H9 (cell line): ENCODE data around the gene RNF212. TPM values are rescaled to one million over a fixed set of nuclear protein-coding genes. Genes with fewer than 3 reads are reported as not detected.
A peak's percentile ranks its signal among the peaks of the same experiment; 100 is the strongest.

Experiments used
- DNase-seq: peaks from one replicate; pipeline ENCODE4 v3.0.0-alpha.2; 2017
- H2AFZ ChIP-seq: one replicate; pipeline ENCODE4 v1.6.1; 2013; ENCODE audit warnings: mild to moderate bottlenecking, low read length, control low read depth, moderate library complexity
- H2AK5ac ChIP-seq: 2 replicates; pipeline ENCODE4 v1.6.1; 2013; ENCODE audit warnings: low read length, control low read depth, mixed read lengths; ENCODE audit not compliant: insufficient read length
- H2BK120ac ChIP-seq: one replicate; pipeline ENCODE4 v1.6.1; 2013; ENCODE audit warnings: low read depth, mild to moderate bottlenecking, low read length, control low read depth, inconsistent platforms; ENCODE audit not compliant: poor library complexity, severe bottlenecking
- H2BK12ac ChIP-seq: 2 replicates; pipeline ENCODE4 v1.6.1; 2013; ENCODE audit warnings: low read length, control low read depth, mixed read lengths, low read depth; ENCODE audit not compliant: insufficient read length
- H2BK15ac ChIP-seq: 2 replicates; pipeline ENCODE4 v1.6.1; 2013; ENCODE audit warnings: low read depth, low read length, control low read depth
- H2BK20ac ChIP-seq: one replicate; pipeline ENCODE4 v1.6.1; 2013; ENCODE audit warnings: low read depth, mild to moderate bottlenecking, low read length, control low read depth, inconsistent platforms; ENCODE audit not compliant: poor library complexity, severe bottlenecking
- H2BK5ac ChIP-seq: 2 replicates; pipeline ENCODE4 v1.6.1; 2013; ENCODE audit warnings: low read length, control low read depth, mixed read lengths; ENCODE audit not compliant: insufficient read length
- H3K14ac ChIP-seq: 2 replicates; pipeline ENCODE4 v1.6.1; 2013; ENCODE audit warnings: low read length, control low read depth; ENCODE audit not compliant: insufficient read depth
- H3K18ac ChIP-seq: 2 replicates; pipeline ENCODE4 v1.6.1; 2013; ENCODE audit warnings: low read depth, mild to moderate bottlenecking, mixed read lengths, low read length, control low read depth; ENCODE audit not compliant: insufficient read length
- H3K23ac ChIP-seq: 2 replicates; pipeline ENCODE4 v1.6.1; 2013; ENCODE audit warnings: low read length, control low read depth, mixed read lengths, low read depth; ENCODE audit not compliant: insufficient read length
- H3K23me2 ChIP-seq: 2 replicates; pipeline ENCODE4 v1.6.1; 2013; ENCODE audit warnings: low read depth, mild to moderate bottlenecking, mixed read lengths, low read length, control low read depth; ENCODE audit not compliant: insufficient read length, poor library complexity, severe bottlenecking
- H3K27ac ChIP-seq: 2 replicates; pipeline ENCODE4 v1.5.1; 2013; ENCODE audit warnings: low read length, control low read depth, mixed read lengths, low read depth; ENCODE audit not compliant: insufficient read length
- H3K27me3 ChIP-seq: 2 replicates; pipeline ENCODE4 v1.6.1; 2013; ENCODE audit warnings: low read length, control low read depth, inconsistent platforms; ENCODE audit not compliant: insufficient read depth
- H3K4ac ChIP-seq: 2 replicates; pipeline ENCODE4 v1.6.1; 2013; ENCODE audit warnings: low read depth, mild to moderate bottlenecking, control low read depth, inconsistent platforms, low read length, moderate library complexity
- H3K4me1 ChIP-seq: 2 replicates; pipeline ENCODE4 v1.6.1; 2013; ENCODE audit warnings: low read length, control low read depth, inconsistent platforms; ENCODE audit not compliant: insufficient read depth
- H3K4me2 ChIP-seq: 2 replicates; pipeline ENCODE4 v1.6.1; 2013; ENCODE audit warnings: low read length, control low read depth, mixed read lengths; ENCODE audit not compliant: insufficient read length, insufficient read depth
- H3K56ac ChIP-seq: 2 replicates; pipeline ENCODE4 v1.6.1; 2013; ENCODE audit warnings: low read depth, mild to moderate bottlenecking, mixed read lengths, low read length, control low read depth; ENCODE audit not compliant: insufficient read length
- H3K79me1 ChIP-seq: 2 replicates; pipeline ENCODE4 v1.6.1; 2013; ENCODE audit warnings: low read depth, mild to moderate bottlenecking, moderate library complexity, low read length, control low read depth, inconsistent platforms; ENCODE audit not compliant: insufficient read depth, poor library complexity, severe bottlenecking
- H3K79me2 ChIP-seq: 2 replicates; pipeline ENCODE4 v1.6.1; 2013; ENCODE audit warnings: low read length, control low read depth, inconsistent platforms; ENCODE audit not compliant: insufficient read depth
- H3K9ac ChIP-seq: 2 replicates; pipeline ENCODE4 v1.6.1; 2013; ENCODE audit warnings: low read length, control low read depth, mixed read lengths; ENCODE audit not compliant: insufficient read length; ENCODE audit errors: extremely low read depth
- H3K9me3 ChIP-seq: one replicate; pipeline ENCODE4 v1.6.1; 2013; ENCODE audit warnings: low read depth, low read length, inconsistent platforms; ENCODE audit not compliant: control insufficient read depth
- H3T11ph ChIP-seq: one replicate; pipeline ENCODE4 v1.6.1; 2013; ENCODE audit warnings: mild to moderate bottlenecking, low read length, control low read depth, inconsistent platforms
- H4K20me1 ChIP-seq: one replicate; pipeline ENCODE4 v1.6.1; 2013; ENCODE audit not compliant: control insufficient read depth, insufficient read length, insufficient read depth
- H4K5ac ChIP-seq: 2 replicates; pipeline ENCODE4 v1.6.1; 2013; ENCODE audit warnings: low read depth, mild to moderate bottlenecking, mixed read lengths, low read length, control low read depth; ENCODE audit not compliant: insufficient read length
- H4K8ac ChIP-seq: replicated peaks from 2 replicates; pipeline ENCODE4 v1.6.1; 2013; ENCODE audit warnings: low read length, control low read depth, mixed read lengths, low read depth; ENCODE audit not compliant: insufficient read length
- H4K91ac ChIP-seq: 2 replicates; pipeline ENCODE4 v1.6.1; 2013; ENCODE audit warnings: low read depth, mild to moderate bottlenecking, moderate library complexity, mixed read lengths, low read length, control low read depth; ENCODE audit not compliant: insufficient read length
- H3K27ac Mint-ChIP-seq, 3 experiments: 2 replicates in 2 of 3; 3 replicates in 1 of 3; pipeline ENCODE4 v1.8.0; 2020 to 2021; ENCODE audit warnings: mixed read lengths in 3 of 3, mild to moderate bottlenecking in 1 of 3, moderate library complexity in 1 of 3
- H3K27me3 Mint-ChIP-seq: 2 replicates; pipeline ENCODE4 v1.8.0; 2021; ENCODE audit warnings: low read depth, mild to moderate bottlenecking, moderate library complexity, mixed read lengths
- H3K36me3 Mint-ChIP-seq, 3 experiments: 2 replicates in 2 of 3; 3 replicates in 1 of 3; pipeline ENCODE4 v1.8.0; 2020 to 2021; ENCODE audit warnings: low read depth in 3 of 3, mixed read lengths in 3 of 3; ENCODE audit not compliant: insufficient read depth in 1 of 3
- H3K4me1 Mint-ChIP-seq, 2 experiments: 2 replicates each; pipeline ENCODE4 v1.8.0; 2020; ENCODE audit warnings: mixed read lengths in 2 of 2
- H3K4me3 Mint-ChIP-seq, 2 experiments: 2 replicates in 1 of 2; 3 replicates in 1 of 2; pipeline ENCODE4 v1.8.0; 2020 to 2021; ENCODE audit warnings: mild to moderate bottlenecking in 2 of 2, mixed read lengths in 2 of 2, moderate library complexity in 1 of 2
- H3K9me3 Mint-ChIP-seq, 2 experiments: 2 replicates in 1 of 2; 3 replicates in 1 of 2; pipeline ENCODE4 v1.8.0; 2020; ENCODE audit warnings: mild to moderate bottlenecking in 2 of 2, mixed read lengths in 2 of 2, moderate library complexity in 1 of 2
- CTCF ChIP-seq: fragments of 200-600 bp; sonication (generic); conservative IDR thresholded peaks from 3 replicates; pipeline ENCODE4 v1.8.0; 2021; ENCODE audit warnings: antibody characterized with exemption, mild to moderate bottlenecking
- WGBS: extraction: QIAGEN DNeasy Blood & Tissue Kit; methylation state at CpG from one replicate; pipeline ENCODE4 v1.1.7; 2013; ENCODE audit warnings: missing lambda C conversion rate, low lambda C conversion rate, mixed read lengths; ENCODE audit not compliant: insufficient read length; ENCODE audit errors: extremely low coverage; 5-methylcytosine and 5-hydroxymethylcytosine counted together
- total RNA-seq: library from RNA; stranded (reverse); gene quantifications from 2 replicates; pipeline ENCODE4 v1.2.1, GENCODE V29; 2021

Gene RNF212
- total RNA-seq, 1 experiment from 2014 or later: 3.0 TPM

- H3K36me3 Mint-ChIP-seq: no peaks in the 10 kb centered on the region
- no peak overlapping the region for H3K56ac ChIP-seq
- H3K9me3 Mint-ChIP-seq: no peaks in the 10 kb centered on the region
- no peaks in the 10 kb centered on the region for H3K27me3 ChIP-seq
- H2AFZ ChIP-seq: no peak overlapping the region
- no peak overlapping the region for H4K8ac ChIP-seq
- no peak overlapping the region for H3T11ph ChIP-seq
- no peaks in the 10 kb centered on the region for H3K79me1 ChIP-seq
- peak; percentile 21; the same call in 1 of the 3 replicates for TF ChIP-seq CTCF
- no peak overlapping the region for H2AK5ac ChIP-seq
- no peak overlapping the region for H3K27ac ChIP-seq
- H3K4me1 Mint-ChIP-seq: no peaks in the 10 kb centered on the region
- H3K4me2 ChIP-seq: no peak overlapping the region
- H3K27ac Mint-ChIP-seq: no peak overlapping the region
- peaks cover 3% of the 10 kb centered on the region for H3K23me2 ChIP-seq
- H2BK5ac ChIP-seq: no peak overlapping the region
- no peak overlapping the region for H2BK15ac ChIP-seq
- no peak overlapping the region for H4K5ac ChIP-seq
- H4K91ac ChIP-seq: no peak overlapping the region
- no peak overlapping the region for H2BK12ac ChIP-seq
- H3K23ac ChIP-seq: no peak overlapping the region
- no peak overlapping the region for H2BK120ac ChIP-seq
- H3K27me3 Mint-ChIP-seq: peaks cover 51% of the 10 kb centered on the region
- H3K79me2 ChIP-seq: no peaks in the 10 kb centered on the region
- H3K4me1 ChIP-seq: no peaks in the 10 kb centered on the region
- H3K18ac ChIP-seq: no peak overlapping the region
- H3K14ac ChIP-seq: no peak overlapping the region
- H3K9me3 ChIP-seq: no peaks in the 10 kb centered on the region
- no peak overlapping the region for H2BK20ac ChIP-seq
- H4K20me1 ChIP-seq: no peaks in the 10 kb centered on the region
- no CpG with 5 or more reads among the region's 1 CpG for WGBS
- no peak overlapping the region for H3K4ac ChIP-seq
- no peak overlapping the region for H3K4me3 Mint-ChIP-seq
- DNase-seq: no peak
- no peak overlapping the region for H3K9ac ChIP-seq
Measured at GRCh38 chr4:1116838-1117237, 3.5 kb upstream of the RNF212 start.
